GM10248 (cell line): ENCODE measurements around the gene FAM163B.
"Not testable (repeated sequence)": the region's sequence is repeated elsewhere in the genome, so short reads cannot be mapped to it uniquely, and the experiment has no call there.

Source experiments
- CTCF ChIA-PET: fragments of 300-600 bp; sonication (Branson Sonifier 250); formaldehyde crosslinking; extraction: SDS; loops from one replicate; lab custom pipeline; 2021; ENCODE audit warnings: antibody characterized with exemption; lab: Yijun Ruan, JAX
- POLR2A ChIA-PET: fragments of 350-650 bp; sonication (Branson Sonifier 250); formaldehyde crosslinking; extraction: SDS; loops from one replicate; lab custom pipeline; 2020; ENCODE audit warnings: antibody characterized with exemption; lab: Yijun Ruan, JAX
- DNase-seq: peaks from one replicate; pipeline ENCODE4 v3.0.0; 2012; ENCODE audit errors: extremely low spot score
- CTCF ChIP-seq: IDR thresholded peaks from 2 replicates; pipeline ENCODE4 v1.5.1; 2012; ENCODE audit warnings: mild to moderate bottlenecking, low read depth; ENCODE audit errors: extremely low read depth, missing control alignments, control extremely low read depth

FAM163B gene

GRCh38 chr9:133566817-133567216, 42.4 kb downstream of the FAM163B start:
- ChIA-PET CTCF (no interaction called here), POLR2A (no interaction called here)
- TF ChIP-seq CTCF = no peak
- DNase-seq = no peak

GRCh38 chr9:133566382-133566781, 42.8 kb downstream of the FAM163B start:
- no peak for TF ChIP-seq CTCF
- DNase-seq = no peak
- ChIA-PET POLR2A (no interaction called here), CTCF (interaction anchor here (1.1 kb wide), 1 partner anchor 9 kb away, joined by 3 read pairs; no protein-coding TSS in a partner anchor)

- CTCF ChIA-PET = no interaction called here
- POLR2A ChIA-PET = no interaction called here
- no peak for TF ChIP-seq CTCF
These were observed 44.6 kb downstream of the FAM163B start for GRCh38 chr9:133564451-133565116.

GRCh38 chr9:133563814-133564213, 45.4 kb downstream of the FAM163B start:
- POLR2A ChIA-PET, CTCF ChIA-PET, DNase-seq: not testable (repeated sequence)

More at GRCh38 chr9:133564451-133565116, 44.6 kb downstream of the FAM163B start:
- no peak for DNase-seq

GRCh38 chr9:133563291-133563796, 45.8 kb downstream of the FAM163B start:
- no peak for DNase-seq
- CTCF ChIA-PET = no interaction called here
- POLR2A ChIA-PET = no interaction called here
- no peak for TF ChIP-seq CTCF

- CTCF ChIA-PET = no interaction called here
- TF ChIP-seq CTCF = no peak
- no peak for DNase-seq
- POLR2A ChIA-PET = no interaction called here
These were observed 46.4 kb downstream of the FAM163B start for GRCh38 chr9:133562611-133563290.

GRCh38 chr9:133561976-133562554, 47.1 kb downstream of the FAM163B start:
- no peak for DNase-seq
- ChIA-PET CTCF (no interaction called here), POLR2A (no interaction called here)
- TF ChIP-seq CTCF = no peak
